HepG2 (cell line): ENCODE data around the gene CDK18. TPM values are rescaled to one million over a fixed set of nuclear protein-coding genes. Genes with fewer than 3 reads are reported as not detected.

Experiments
- DNMT1 ChIP-seq: sonication (generic); formaldehyde crosslinking; IDR thresholded peaks from 2 replicates; pipeline ENCODE4 v1.5.1; 2020; ENCODE audit warnings: mild to moderate bottlenecking, missing genetic modification reagents
- KDM2A ChIP-seq: sonication (generic); formaldehyde crosslinking; IDR thresholded peaks from 2 replicates; pipeline ENCODE4 v1.4.0; 2020; ENCODE audit warnings: low read depth, missing genetic modification reagents, borderline replicate concordance
- KDM3A ChIP-seq: IDR thresholded peaks from 2 replicates; pipeline ENCODE4 v1.6.1; 2018; ENCODE audit warnings: low read depth, missing compliant biosample characterization
- KDM5B ChIP-seq: sonication (generic); formaldehyde crosslinking; IDR thresholded peaks from 2 replicates; pipeline ENCODE4 v1.4.0; 2020; ENCODE audit warnings: missing genetic modification reagents, mild to moderate bottlenecking, borderline replicate concordance
- NONO ChIP-seq, 2 experiments: fragments of 450-650 bp in 1 of 2; sonication (generic) in 1 of 2; formaldehyde crosslinking in 1 of 2; IDR thresholded peaks in 1 of 2; conservative IDR thresholded peaks in 1 of 2; 2 replicates each; pipeline versions ENCODE4 v1.6.1 to v1.8.0; 2017 to 2022; ENCODE audit warnings: mild to moderate bottlenecking in 1 of 2, missing genetic modification reagents in 1 of 2, moderate library complexity in 1 of 2
- RAD21 ChIP-seq: fragments of 450-650 bp; formaldehyde crosslinking; IDR thresholded peaks from 2 replicates; pipeline ENCODE4 v1.5.0; 2020; ENCODE audit warnings: mild to moderate bottlenecking
- SPEN ChIP-seq: sonication (generic); formaldehyde crosslinking; IDR thresholded peaks from 2 replicates; pipeline ENCODE4 v1.5.1; 2020; ENCODE audit warnings: low read depth, mild to moderate bottlenecking, missing genetic modification reagents
- STAG1 ChIP-seq: sonication (generic); formaldehyde crosslinking; IDR thresholded peaks from 2 replicates; pipeline ENCODE4 v1.4.0; 2020; ENCODE audit warnings: missing genetic modification reagents
- ZFP36 ChIP-seq: fragments of 150-350 bp; IDR thresholded peaks from 2 replicates; pipeline ENCODE4 v1.6.1; 2018; ENCODE audit warnings: borderline replicate concordance, low read length, low read depth; ENCODE audit not compliant: partially characterized antibody
- polyA plus RNA-seq, 8 experiments: library from polyadenylated mRNA; depleted of rRNA in 3 of 8; stranded (reverse) in 7 of 8; unstranded in 1 of 8; fragments of >200 nt; fragmentation: Illumina TruSeq in 4 of 8; extraction: Trizol in 4 of 8; gene quantifications; 2 replicates each; pipeline versions ENCODE4 v1.2.1 to v1.2.3, GENCODE V29; 2011 to 2016; ENCODE audit warnings: low read depth in 4 of 8, missing spikeins in 1 of 8, mixed read lengths in 1 of 8; ENCODE audit not compliant: insufficient read depth in 1 of 8
- total RNA-seq, 5 experiments: library from RNA; depleted of rRNA; stranded (reverse); fragments of >200 nt; fragmentation: Illumina TruSeq; extraction: Trizol; gene quantifications; 2 replicates each; pipeline ENCODE4 v1.2.3, GENCODE V29; 2016; ENCODE audit warnings: low read depth in 1 of 5
- TF ChIP-seq, protein P1 (sequence below): sonication (generic); formaldehyde crosslinking; IDR thresholded peaks from 2 replicates; pipeline ENCODE4 v1.4.0; 2020; ENCODE audit warnings: missing genetic modification reagents, mild to moderate bottlenecking, borderline replicate concordance
- TF ChIP-seq, protein P2 (sequence below): sonication (generic); formaldehyde crosslinking; IDR thresholded peaks from 2 replicates; pipeline ENCODE4 v1.4.0; 2020; ENCODE audit warnings: mild to moderate bottlenecking, low read depth, missing genetic modification reagents
- TF ChIP-seq, protein P3 (sequence below): sonication (generic); formaldehyde crosslinking; IDR thresholded peaks from 2 replicates; pipeline ENCODE4 v1.4.0; 2020; ENCODE audit warnings: missing genetic modification reagents
- TF ChIP-seq, protein P4 (sequence below): sonication (generic); formaldehyde crosslinking; IDR thresholded peaks from 2 replicates; pipeline ENCODE4 v1.5.1; 2020; ENCODE audit warnings: mild to moderate bottlenecking, missing genetic modification reagents, moderate library complexity

CDK18 gene
- total and polyA plus RNA-seq, 2 of the 13 experiments (the other 11 are each of a cell fraction or from before 2014, with no cell fraction given), result 6.4 to 38.8 TPM

DNA sequence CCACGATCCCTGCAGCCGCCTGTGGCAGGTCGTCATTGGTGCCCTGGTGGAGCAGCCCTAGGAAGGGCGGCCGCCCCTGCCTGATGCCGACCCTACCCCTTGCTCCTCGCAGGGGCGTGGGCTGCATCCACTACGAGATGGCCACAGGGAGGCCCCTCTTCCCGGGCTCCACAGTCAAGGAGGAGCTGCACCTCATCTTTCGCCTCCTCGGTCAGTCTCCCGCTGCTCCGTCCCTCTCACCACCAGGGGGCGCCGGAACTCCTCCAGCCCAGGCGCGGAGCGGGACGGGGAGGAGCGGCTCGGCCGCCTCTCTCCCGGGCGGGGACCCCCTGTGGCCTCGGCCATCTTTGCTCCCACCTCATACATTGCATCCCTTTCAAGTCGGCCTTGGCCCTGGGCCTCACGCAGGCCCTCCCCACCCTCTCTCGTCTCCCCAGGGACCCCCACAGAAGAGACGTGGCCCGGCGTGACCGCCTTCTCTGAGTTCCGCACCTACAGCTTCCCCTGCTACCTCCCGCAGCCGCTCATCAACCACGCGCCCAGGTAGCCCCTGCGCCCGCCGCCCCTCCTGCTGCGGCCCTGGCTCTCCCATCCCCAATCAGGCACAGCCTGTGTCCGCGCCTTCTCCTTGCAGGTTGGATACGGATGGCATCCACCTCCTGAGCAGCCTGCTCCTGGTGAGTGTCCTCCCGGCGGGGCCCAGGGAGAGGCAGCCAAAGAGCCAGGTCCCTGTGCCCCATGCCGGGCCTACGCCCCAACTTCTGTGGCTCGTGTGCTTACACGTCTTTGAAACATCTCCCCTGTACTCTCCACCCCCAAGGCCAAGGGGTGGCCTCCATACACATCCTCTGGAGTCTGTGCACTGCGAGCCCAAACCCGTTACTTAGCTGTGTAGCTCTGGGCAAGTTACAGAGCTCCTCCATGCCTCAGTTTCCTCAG, 24.7 kb downstream of the CDK18 start (continued):
- TF ChIP-seq, protein P1, sequence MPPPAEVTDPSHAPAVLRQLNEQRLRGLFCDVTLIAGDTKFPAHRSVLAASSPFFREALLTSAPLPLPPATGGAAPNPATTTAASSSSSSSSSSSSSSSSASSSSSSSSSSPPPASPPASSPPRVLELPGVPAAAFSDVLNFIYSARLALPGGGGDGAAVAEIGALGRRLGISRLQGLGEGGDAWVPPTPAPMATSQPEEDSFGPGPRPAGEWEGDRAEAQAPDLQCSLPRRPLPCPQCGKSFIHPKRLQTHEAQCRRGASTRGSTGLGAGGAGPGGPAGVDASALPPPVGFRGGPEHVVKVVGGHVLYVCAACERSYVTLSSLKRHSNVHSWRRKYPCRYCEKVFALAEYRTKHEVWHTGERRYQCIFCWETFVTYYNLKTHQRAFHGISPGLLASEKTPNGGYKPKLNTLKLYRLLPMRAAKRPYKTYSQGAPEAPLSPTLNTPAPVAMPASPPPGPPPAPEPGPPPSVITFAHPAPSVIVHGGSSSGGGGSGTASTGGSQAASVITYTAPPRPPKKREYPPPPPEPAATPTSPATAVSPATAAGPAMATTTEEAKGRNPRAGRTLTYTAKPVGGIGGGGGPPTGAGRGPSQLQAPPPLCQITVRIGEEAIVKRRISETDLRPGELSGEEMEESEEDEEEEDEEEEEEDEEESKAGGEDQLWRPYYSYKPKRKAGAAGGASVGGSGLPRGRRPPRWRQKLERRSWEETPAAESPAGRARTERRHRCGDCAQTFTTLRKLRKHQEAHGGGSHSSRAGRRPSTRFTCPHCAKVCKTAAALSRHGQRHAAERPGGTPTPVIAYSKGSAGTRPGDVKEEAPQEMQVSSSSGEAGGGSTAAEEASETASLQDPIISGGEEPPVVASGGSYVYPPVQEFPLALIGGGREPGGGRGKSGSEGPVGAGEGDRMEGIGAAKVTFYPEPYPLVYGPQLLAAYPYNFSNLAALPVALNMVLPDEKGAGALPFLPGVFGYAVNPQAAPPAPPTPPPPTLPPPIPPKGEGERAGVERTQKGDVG (CRISPR knock-in tag), result peak; percentile 18; the same call in 1 of the 2 replicates
- TF ChIP-seq, protein P2, sequence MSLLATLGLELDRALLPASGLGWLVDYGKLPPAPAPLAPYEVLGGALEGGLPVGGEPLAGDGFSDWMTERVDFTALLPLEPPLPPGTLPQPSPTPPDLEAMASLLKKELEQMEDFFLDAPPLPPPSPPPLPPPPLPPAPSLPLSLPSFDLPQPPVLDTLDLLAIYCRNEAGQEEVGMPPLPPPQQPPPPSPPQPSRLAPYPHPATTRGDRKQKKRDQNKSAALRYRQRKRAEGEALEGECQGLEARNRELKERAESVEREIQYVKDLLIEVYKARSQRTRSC (CRISPR knock-in tag), result no peak
- peak; percentile 81 for TF ChIP-seq RAD21
- 0 out of 2 replicates have a peak, but pooled peaks have one; percentile 26 for TF ChIP-seq DNMT1 (CRISPR knock-in tag)
- 0 out of 2 replicates have a peak, but pooled peaks have one; percentile 16 for TF ChIP-seq SPEN (CRISPR knock-in tag)
- peak; percentile 25; the same call in 1 of the 2 replicates for TF ChIP-seq KDM5B (CRISPR knock-in tag)
- 0 out of 2 replicates have a peak, but pooled peaks have one; percentile 8 for TF ChIP-seq KDM3A (CRISPR knock-in tag)
- TF ChIP-seq, protein P3, sequence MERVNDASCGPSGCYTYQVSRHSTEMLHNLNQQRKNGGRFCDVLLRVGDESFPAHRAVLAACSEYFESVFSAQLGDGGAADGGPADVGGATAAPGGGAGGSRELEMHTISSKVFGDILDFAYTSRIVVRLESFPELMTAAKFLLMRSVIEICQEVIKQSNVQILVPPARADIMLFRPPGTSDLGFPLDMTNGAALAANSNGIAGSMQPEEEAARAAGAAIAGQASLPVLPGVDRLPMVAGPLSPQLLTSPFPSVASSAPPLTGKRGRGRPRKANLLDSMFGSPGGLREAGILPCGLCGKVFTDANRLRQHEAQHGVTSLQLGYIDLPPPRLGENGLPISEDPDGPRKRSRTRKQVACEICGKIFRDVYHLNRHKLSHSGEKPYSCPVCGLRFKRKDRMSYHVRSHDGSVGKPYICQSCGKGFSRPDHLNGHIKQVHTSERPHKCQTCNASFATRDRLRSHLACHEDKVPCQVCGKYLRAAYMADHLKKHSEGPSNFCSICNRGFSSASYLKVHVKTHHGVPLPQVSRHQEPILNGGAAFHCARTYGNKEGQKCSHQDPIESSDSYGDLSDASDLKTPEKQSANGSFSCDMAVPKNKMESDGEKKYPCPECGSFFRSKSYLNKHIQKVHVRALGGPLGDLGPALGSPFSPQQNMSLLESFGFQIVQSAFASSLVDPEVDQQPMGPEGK (CRISPR knock-in tag), result peak; percentile 36; the same call in 1 of the 2 replicates
- peak; percentile 91 for TF ChIP-seq KDM2A
- no peak for TF ChIP-seq ZFP36
- peak; percentile 70 for TF ChIP-seq STAG1 (CRISPR knock-in tag)
- TF ChIP-seq, protein P4, sequence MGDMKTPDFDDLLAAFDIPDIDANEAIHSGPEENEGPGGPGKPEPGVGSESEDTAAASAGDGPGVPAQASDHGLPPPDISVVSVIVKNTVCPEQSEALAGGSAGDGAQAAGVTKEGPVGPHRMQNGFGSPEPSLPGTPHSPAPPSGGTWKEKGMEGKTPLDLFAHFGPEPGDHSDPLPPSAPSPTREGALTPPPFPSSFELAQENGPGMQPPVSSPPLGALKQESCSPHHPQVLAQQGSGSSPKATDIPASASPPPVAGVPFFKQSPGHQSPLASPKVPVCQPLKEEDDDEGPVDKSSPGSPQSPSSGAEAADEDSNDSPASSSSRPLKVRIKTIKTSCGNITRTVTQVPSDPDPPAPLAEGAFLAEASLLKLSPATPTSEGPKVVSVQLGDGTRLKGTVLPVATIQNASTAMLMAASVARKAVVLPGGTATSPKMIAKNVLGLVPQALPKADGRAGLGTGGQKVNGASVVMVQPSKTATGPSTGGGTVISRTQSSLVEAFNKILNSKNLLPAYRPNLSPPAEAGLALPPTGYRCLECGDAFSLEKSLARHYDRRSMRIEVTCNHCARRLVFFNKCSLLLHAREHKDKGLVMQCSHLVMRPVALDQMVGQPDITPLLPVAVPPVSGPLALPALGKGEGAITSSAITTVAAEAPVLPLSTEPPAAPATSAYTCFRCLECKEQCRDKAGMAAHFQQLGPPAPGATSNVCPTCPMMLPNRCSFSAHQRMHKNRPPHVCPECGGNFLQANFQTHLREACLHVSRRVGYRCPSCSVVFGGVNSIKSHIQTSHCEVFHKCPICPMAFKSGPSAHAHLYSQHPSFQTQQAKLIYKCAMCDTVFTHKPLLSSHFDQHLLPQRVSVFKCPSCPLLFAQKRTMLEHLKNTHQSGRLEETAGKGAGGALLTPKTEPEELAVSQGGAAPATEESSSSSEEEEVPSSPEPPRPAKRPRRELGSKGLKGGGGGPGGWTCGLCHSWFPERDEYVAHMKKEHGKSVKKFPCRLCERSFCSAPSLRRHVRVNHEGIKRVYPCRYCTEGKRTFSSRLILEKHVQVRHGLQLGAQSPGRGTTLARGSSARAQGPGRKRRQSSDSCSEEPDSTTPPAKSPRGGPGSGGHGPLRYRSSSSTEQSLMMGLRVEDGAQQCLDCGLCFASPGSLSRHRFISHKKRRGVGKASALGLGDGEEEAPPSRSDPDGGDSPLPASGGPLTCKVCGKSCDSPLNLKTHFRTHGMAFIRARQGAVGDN (CRISPR knock-in tag), result peak; percentile 48
- TF ChIP-seq NONO (IDR thresholded peaks at IDR 0.05), result no peak
- TF ChIP-seq NONO (CRISPR knock-in tag; conservative IDR thresholded peaks at IDR 0.05), result peak; percentile 65; the same call in 1 of the 2 replicates
